SK-N-SH (cell line): Measurements from ENCODE around the gene NTM. TPM values are rescaled to one million over a fixed set of nuclear protein-coding genes. Genes with fewer than 3 reads are reported as not detected.

Source experiments
- CTCF ChIA-PET: fragments of 300-600, 350-600 bp; formaldehyde crosslinking; extraction: SDS; loops from one replicate; lab custom pipeline; 2021; lab: Yijun Ruan, JAX
- POLR2A ChIA-PET: fragments of 350-600 bp; sonication (Branson Sonifier 250); formaldehyde crosslinking; extraction: SDS; loops from one replicate; lab custom pipeline; 2020; ENCODE audit warnings: antibody characterized with exemption, inconsistent platforms; lab: Yijun Ruan, JAX
- DNase-seq: peaks from one replicate; pipeline ENCODE4 v3.0.0; 2012
- H2AFZ ChIP-seq: fragments of 200-600 bp; sonication (generic); 2 replicates; pipeline ENCODE4 v1.8.1; 2016; ENCODE audit warnings: antibody characterized with exemption, mild to moderate bottlenecking, low read depth
- H3F3A ChIP-seq: fragments of 200-600 bp; sonication (generic); replicated peaks from 2 replicates; pipeline ENCODE3; 2016; ENCODE audit warnings: antibody characterized with exemption, mild to moderate bottlenecking; ENCODE audit not compliant: insufficient read depth
- H3K27ac ChIP-seq, 2 experiments: fragments of 200-500 bp in 1 of 2; fragments of 200-600 bp in 1 of 2; sonication (Bioruptor generic) in 1 of 2; sonication (generic), shearing (Covaris generic) in 1 of 2; 2 replicates each; pipeline versions ENCODE4 v1.5.1 to v1.6.1; 2014 to 2016; ENCODE audit warnings: low read depth in 2 of 2, inconsistent platforms in 1 of 2, low read length in 1 of 2, mild to moderate bottlenecking in 1 of 2, mixed read lengths in 1 of 2
- H3K27me3 ChIP-seq: fragments of 200-600 bp; sonication (generic), shearing (Covaris generic); 2 replicates; pipeline ENCODE4 v1.6.1; 2016; ENCODE audit warnings: mixed run types; ENCODE audit not compliant: insufficient read depth
- H3K36me3 ChIP-seq, 2 experiments: fragments of 200-500 bp in 1 of 2; fragments of 200-600 bp in 1 of 2; sonication (Bioruptor generic) in 1 of 2; sonication (generic) in 1 of 2; replicated peaks in 1 of 2; 2 replicates each; pipeline versions ENCODE3 to v1.5.1; 2014 to 2016; ENCODE audit warnings: low read length in 1 of 2, mild to moderate bottlenecking in 1 of 2; ENCODE audit not compliant: insufficient read depth in 2 of 2, control insufficient read depth in 1 of 2
- H3K4me1 ChIP-seq, 2 experiments: fragments of 200-500 bp in 1 of 2; fragments of 200-600 bp in 1 of 2; sonication (Bioruptor generic) in 1 of 2; sonication (generic), shearing (Covaris generic) in 1 of 2; 2 replicates each; pipeline versions ENCODE4 v1.5.1 to v1.6.1; 2014 to 2016; ENCODE audit warnings: low read depth in 1 of 2, low read length in 1 of 2, mixed run types in 1 of 2; ENCODE audit not compliant: insufficient read depth in 2 of 2, control insufficient read depth in 1 of 2
- H3K4me2 ChIP-seq: fragments of 200-600 bp; sonication (generic), shearing (Covaris generic); 2 replicates; pipeline ENCODE4 v1.6.1; 2017; ENCODE audit warnings: mixed run types
- H3K4me3 ChIP-seq, 2 experiments: fragments of 200-500 bp in 1 of 2; fragments of 200-600 bp in 1 of 2; sonication (Bioruptor generic) in 1 of 2; sonication (generic), shearing (Covaris generic) in 1 of 2; 2 replicates each; pipeline versions ENCODE4 v1.5.1 to v1.8.1; 2014 to 2016; ENCODE audit warnings: low read depth in 2 of 2, inconsistent platforms in 1 of 2, low read length in 1 of 2, mild to moderate bottlenecking in 1 of 2, mixed read lengths in 1 of 2, moderate library complexity in 1 of 2
- H3K79me2 ChIP-seq: fragments of 200-600 bp; sonication (generic); 2 replicates; pipeline ENCODE4 v1.8.1; 2017; ENCODE audit warnings: mild to moderate bottlenecking; ENCODE audit not compliant: insufficient read depth
- H3K9ac ChIP-seq: fragments of 200-600 bp; sonication (generic); 2 replicates; pipeline ENCODE4 v1.6.1; 2017; ENCODE audit warnings: mixed run types
- H3K9me2 ChIP-seq: fragments of 200-600 bp; sonication (generic); 2 replicates; pipeline ENCODE4 v1.6.1; 2017; ENCODE audit warnings: mixed run types
- H3K9me3 ChIP-seq: fragments of 200-600 bp; sonication (generic); 2 replicates; pipeline ENCODE4 v1.6.1; 2017; ENCODE audit warnings: mixed run types, mild to moderate bottlenecking, moderate library complexity
- H4K20me1 ChIP-seq: fragments of 200-600 bp; sonication (generic); 2 replicates; pipeline ENCODE4 v1.6.1; 2017; ENCODE audit warnings: mild to moderate bottlenecking, mixed run types; ENCODE audit not compliant: insufficient read depth
- CHD2 ChIP-seq: fragments of 150-350 bp; IDR thresholded peaks from 2 replicates; pipeline ENCODE4 v1.6.1; 2018; ENCODE audit warnings: low read length; ENCODE audit not compliant: partially characterized antibody
- FOSL2 ChIP-seq: IDR thresholded peaks from 2 replicates; pipeline ENCODE4 v1.4.0; 2012; ENCODE audit warnings: low read depth, mild to moderate bottlenecking, moderate library complexity, borderline replicate concordance
- FOXJ3 ChIP-seq: sonication (generic); formaldehyde crosslinking; IDR thresholded peaks from 2 replicates; pipeline ENCODE4 v1.5.1; 2020; ENCODE audit warnings: mild to moderate bottlenecking, missing genetic modification reagents
- FOXM1 ChIP-seq: IDR thresholded peaks from 2 replicates; pipeline ENCODE4 v1.4.0; 2012; ENCODE audit warnings: low read depth, mild to moderate bottlenecking
- NFIC ChIP-seq: IDR thresholded peaks from 2 replicates; pipeline ENCODE4 v1.4.0; 2012; ENCODE audit warnings: borderline replicate concordance
- NRF1 ChIP-seq: IDR thresholded peaks from 2 replicates; pipeline ENCODE4 v1.6.1; 2012; ENCODE audit warnings: low read depth, mild to moderate bottlenecking, low read length
- REST ChIP-seq: IDR thresholded peaks from 2 replicates; pipeline ENCODE4 v1.6.1; 2012; ENCODE audit warnings: mild to moderate bottlenecking, low read depth, low read length, moderate library complexity
- SMC3 ChIP-seq: IDR thresholded peaks from 2 replicates; pipeline ENCODE4 v1.6.1; 2012; ENCODE audit warnings: low read depth, low read length, improper control_type of control experiment
- TAF1 ChIP-seq: IDR thresholded peaks from 2 replicates; pipeline ENCODE4 v1.6.1; 2012; ENCODE audit warnings: low read depth, mild to moderate bottlenecking, low read length, moderate library complexity, borderline replicate concordance
- TCF12 ChIP-seq: IDR thresholded peaks from 2 replicates; pipeline ENCODE4 v1.4.0; 2012
- USF2 ChIP-seq: fragments of 150-350 bp; IDR thresholded peaks from 2 replicates; pipeline ENCODE4 v1.6.1; 2017; ENCODE audit warnings: antibody characterized with exemption, low read length, low read depth, borderline replicate concordance
- WGBS: methylation state at CpG from one replicate; pipeline ENCODE4 v1.1.6; 2017; ENCODE audit warnings: low lambda C conversion rate; 5-methylcytosine and 5-hydroxymethylcytosine counted together
- polyA plus RNA-seq, 3 experiments: library from polyadenylated mRNA; depleted of rRNA; stranded (reverse); fragments of >200 nt; gene quantifications; 2 replicates each; pipeline ENCODE4 v1.2.3, GENCODE V29; 2012
- TF ChIP-seq, protein P1 (sequence below): IDR thresholded peaks from 2 replicates; pipeline ENCODE4 v1.4.0; 2012; ENCODE audit warnings: low read depth

The NTM gene
- polyA plus RNA-seq, 1 of the 3 experiments (the other 2 are of a cell fraction): 20.0 TPM

- POLR2A ChIA-PET: no interaction called here
- H3K4me2 ChIP-seq: no peak overlapping the region
- H3F3A ChIP-seq: no peaks in the 10 kb centered on the region
- DNase-seq: no peak
- H3K27ac ChIP-seq: no peak overlapping the region
- H3K79me2 ChIP-seq: no peaks in the 10 kb centered on the region
- no peak for TF ChIP-seq TCF12
- no peak for TF ChIP-seq USF2
- TF ChIP-seq, protein P1, sequence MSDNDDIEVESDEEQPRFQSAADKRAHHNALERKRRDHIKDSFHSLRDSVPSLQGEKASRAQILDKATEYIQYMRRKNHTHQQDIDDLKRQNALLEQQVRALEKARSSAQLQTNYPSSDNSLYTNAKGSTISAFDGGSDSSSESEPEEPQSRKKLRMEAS: no peak
- no peak for TF ChIP-seq FOSL2
- TF ChIP-seq FOXJ3 (CRISPR knock-in tag): no peak
- TF ChIP-seq TAF1: no peak
- no peak for TF ChIP-seq CHD2
- no peak for TF ChIP-seq REST
- H3K9me2 ChIP-seq: no peaks in the 10 kb centered on the region
- no peak overlapping the region for H3K9ac ChIP-seq
- H3K9me3 ChIP-seq: no peaks in the 10 kb centered on the region
- H2AFZ ChIP-seq: no peak overlapping the region
- CTCF ChIA-PET: no interaction called here
- H3K36me3 ChIP-seq: no peaks in the 10 kb centered on the region
- no peaks in the 10 kb centered on the region for H3K27me3 ChIP-seq
- H4K20me1 ChIP-seq: no peaks in the 10 kb centered on the region
- no peak overlapping the region for H3K4me3 ChIP-seq
- no peaks in the 10 kb centered on the region for H3K4me1 ChIP-seq
- 19% methylated on average over 11 of the region's 11 CpGs for WGBS
These were observed 20.9 kb upstream of the NTM start for GRCh38 chr11:131349368-131350086.

DNA sequence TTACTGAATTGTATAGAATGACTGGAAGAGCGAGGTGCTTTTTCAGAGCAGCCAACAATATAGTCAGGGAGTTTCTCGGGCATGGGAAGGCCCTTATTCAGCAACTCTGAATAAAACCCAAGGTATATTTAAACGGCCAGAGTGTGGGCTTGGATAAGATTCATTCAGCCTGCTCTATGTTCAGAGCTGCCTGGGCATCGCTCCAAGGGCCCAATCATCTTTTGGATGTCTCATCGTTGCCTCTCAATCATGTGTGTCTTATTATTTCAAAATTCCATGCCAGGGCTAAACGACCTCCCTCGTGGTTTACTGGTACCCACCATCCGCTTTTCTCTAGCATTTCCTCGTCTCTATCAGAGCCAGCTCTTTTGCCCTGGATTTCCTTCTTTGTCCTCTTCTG, 19.5 kb upstream of the NTM start:
- DNase-seq: no peak
- H3K9ac ChIP-seq: no peak overlapping the region
- H3K27ac ChIP-seq: no peak overlapping the region
- H3K4me1 ChIP-seq: no peaks in the 10 kb centered on the region
- no peaks in the 10 kb centered on the region for H3K27me3 ChIP-seq
- no peak overlapping the region for H3K4me2 ChIP-seq
- TF ChIP-seq NFIC: no peak
- no peak for TF ChIP-seq FOXM1
- no peak for TF ChIP-seq SMC3
- no peak for TF ChIP-seq NRF1
- TF ChIP-seq, all 33 proteins: peak for 0
- Histone ChIP-seq H3K9me3 (no peaks in the 10 kb centered on the region), H3K4me3 (no peak overlapping the region), H2AFZ (no peak overlapping the region), H3K36me3 (no peaks in the 10 kb centered on the region), H3F3A (no peaks in the 10 kb centered on the region), H4K20me1 (no peaks in the 10 kb centered on the region), H3K9me2 (no peaks in the 10 kb centered on the region), H3K79me2 (no peaks in the 10 kb centered on the region)
- ChIA-PET POLR2A (no interaction called here), CTCF (no interaction called here)
- WGBS: 19% methylated on average over 9 of the region's 9 CpGs
